Anterior cingulate cortex (tissue), 58 donors: Measurements from ENCODE around the gene SMARCD2.

Experiments
- DNase-seq, 58 donors: peaks; one replicate each; lab custom pipeline; 2025; lab: John Stamatoyannopoulos, UW

SMARCD2 gene

GRCh38 chr17:63833741-63834373, 8.6 kb downstream of the SMARCD2 start:
- no peak for DNase-seq

- no peak for DNase-seq
Observed at GRCh38 chr17:63833026-63833740, 9.3 kb downstream of the SMARCD2 start.

- DNase-seq: no peak
Observed at GRCh38 chr17:63832455-63832854, 10.0 kb downstream of the SMARCD2 start.

- DNase-seq: no peak
Observed at GRCh38 chr17:63832014-63832413, 10.5 kb downstream of the SMARCD2 start.

GRCh38 chr17:63831505-63831904, 11.0 kb downstream of the SMARCD2 start:
- DNase-seq: no peak

- DNase-seq: no peak
Observed at GRCh38 chr17:63830904-63831491, 11.5 kb downstream of the SMARCD2 start.

GRCh38 chr17:63830278-63830677, 12.2 kb downstream of the SMARCD2 start:
- no peak for DNase-seq

- no peak for DNase-seq
Observed at GRCh38 chr17:63828936-63829335, 13.5 kb downstream of the SMARCD2 start.

GRCh38 chr17:63827801-63828221, 14.7 kb downstream of the SMARCD2 start:
- DNase-seq: no peak

- DNase-seq: peak; percentile 79 to 99 (median 95)
Observed at GRCh38 chr17:63827002-63827800, 15.3 kb downstream of the SMARCD2 start, which contains the start of the genes FTSJ3 and PSMC5. Gene FTSJ3, minus strand, starts transcription at chr17:63827663. Its CDS starts 761 bp downstream, at chr17:63826902. Gene PSMC5, plus strand, starts transcription at chr17:63827431. Its CDS starts 60 bp downstream, at chr17:63827491.

GRCh38 chr17:63826468-63827001, 15.9 kb downstream of the SMARCD2 start:
- peak in 1 of 58 donors; percentile 29 for DNase-seq

- DNase-seq: no peak
Observed at GRCh38 chr17:63824362-63824761, 18.1 kb downstream of the SMARCD2 start.

GRCh38 chr17:63823659-63824331, 18.7 kb downstream of the SMARCD2 start:
- DNase-seq: peak in 1 of 58 donors; percentile 18

GRCh38 chr17:63822537-63822936, 19.9 kb downstream of the SMARCD2 start:
- no peak for DNase-seq

- no peak for DNase-seq
Observed at GRCh38 chr17:63821804-63822203, 20.7 kb downstream of the SMARCD2 start.

GRCh38 chr17:63820963-63821561, 21.4 kb downstream of the SMARCD2 start:
- DNase-seq: no peak

GRCh38 chr17:63819585-63820537, 22.6 kb downstream of the SMARCD2 start:
- no peak for DNase-seq

- no peak for DNase-seq
Observed at GRCh38 chr17:63819131-63819530, 23.4 kb downstream of the SMARCD2 start.
